ENCODE data around the gene LIPC. TPM values are rescaled to one million over a fixed set of nuclear protein-coding genes. Genes with fewer than 3 reads are reported as not detected.

LIPC gene
- total RNA-seq, 1 experiment from 2014 or later: not detected

DNA sequence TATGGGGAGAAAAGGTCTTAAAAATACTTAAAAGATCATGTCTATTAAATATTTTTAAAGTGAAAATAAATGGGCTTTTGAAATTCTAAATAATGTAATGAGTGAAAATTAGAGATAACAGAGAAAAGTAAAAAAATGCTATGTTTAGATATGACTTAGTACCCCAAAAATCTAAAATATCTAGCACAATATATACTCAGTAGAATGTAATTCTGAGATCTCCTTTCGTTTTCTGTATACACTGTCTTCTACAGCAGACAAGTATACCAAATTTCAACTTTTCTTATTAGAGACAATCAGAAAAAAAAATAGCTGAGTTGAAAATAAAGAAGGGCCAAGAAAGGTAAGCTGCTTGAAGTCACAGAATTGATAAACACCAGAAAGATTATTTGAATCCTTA is 176.9 kb downstream of the LIPC start:
- peaks cover 34% of the 10 kb centered on the region for H3K36me3 Mint-ChIP-seq (ENCODE audit: insufficient read depth, unreplicated experiment)

DNA sequence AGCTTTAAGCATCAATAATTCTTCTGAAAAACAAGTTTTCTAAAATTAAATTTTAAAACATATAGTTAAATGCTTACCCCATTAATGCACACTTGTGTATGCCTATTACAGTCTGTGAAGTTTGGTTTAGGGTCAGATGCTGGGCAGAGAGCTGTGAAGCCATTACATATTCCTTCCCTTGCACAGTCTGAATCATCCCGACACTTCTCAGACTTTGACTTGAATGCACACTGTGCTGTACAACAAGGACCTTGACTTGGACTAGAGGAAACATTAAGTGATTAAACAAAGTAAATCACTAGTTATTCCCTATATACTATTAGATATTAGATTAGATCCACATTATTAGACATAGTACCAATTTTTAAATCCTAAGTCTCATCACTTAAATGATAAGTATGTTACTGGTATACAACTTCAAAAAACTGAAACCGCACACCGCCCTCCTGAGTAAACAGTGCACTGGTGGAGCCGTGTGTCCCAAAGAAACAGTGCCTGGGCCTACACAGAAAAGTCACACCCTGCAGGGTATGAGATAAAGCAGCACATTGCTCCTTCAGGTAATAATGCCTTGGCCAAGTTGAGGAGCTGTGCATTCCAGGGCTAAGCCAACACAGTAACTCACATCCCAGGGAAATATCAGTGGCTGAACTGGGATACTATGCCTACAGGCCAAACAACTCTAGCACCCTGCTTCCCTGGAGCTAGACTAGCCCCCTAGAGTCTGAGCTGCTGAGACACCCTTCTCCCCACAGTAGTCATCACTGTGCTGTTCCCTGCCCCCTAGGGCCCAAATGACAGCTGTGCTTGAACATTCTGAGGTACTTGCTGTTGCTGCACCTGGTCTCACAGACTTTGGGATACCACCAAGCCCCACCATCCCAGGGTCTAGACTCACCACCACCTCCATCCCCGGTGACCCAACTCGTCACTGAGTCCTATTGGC is 180.2 kb downstream of the LIPC start:
- TF ChIP-seq, protein P1, sequence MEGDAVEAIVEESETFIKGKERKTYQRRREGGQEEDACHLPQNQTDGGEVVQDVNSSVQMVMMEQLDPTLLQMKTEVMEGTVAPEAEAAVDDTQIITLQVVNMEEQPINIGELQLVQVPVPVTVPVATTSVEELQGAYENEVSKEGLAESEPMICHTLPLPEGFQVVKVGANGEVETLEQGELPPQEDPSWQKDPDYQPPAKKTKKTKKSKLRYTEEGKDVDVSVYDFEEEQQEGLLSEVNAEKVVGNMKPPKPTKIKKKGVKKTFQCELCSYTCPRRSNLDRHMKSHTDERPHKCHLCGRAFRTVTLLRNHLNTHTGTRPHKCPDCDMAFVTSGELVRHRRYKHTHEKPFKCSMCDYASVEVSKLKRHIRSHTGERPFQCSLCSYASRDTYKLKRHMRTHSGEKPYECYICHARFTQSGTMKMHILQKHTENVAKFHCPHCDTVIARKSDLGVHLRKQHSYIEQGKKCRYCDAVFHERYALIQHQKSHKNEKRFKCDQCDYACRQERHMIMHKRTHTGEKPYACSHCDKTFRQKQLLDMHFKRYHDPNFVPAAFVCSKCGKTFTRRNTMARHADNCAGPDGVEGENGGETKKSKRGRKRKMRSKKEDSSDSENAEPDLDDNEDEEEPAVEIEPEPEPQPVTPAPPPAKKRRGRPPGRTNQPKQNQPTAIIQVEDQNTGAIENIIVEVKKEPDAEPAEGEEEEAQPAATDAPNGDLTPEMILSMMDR (IDR thresholded peaks at IDR 0.05; ENCODE audit: unreplicated experiment): no peak
- peaks cover 28% of the 10 kb centered on the region for H3K9me3 Mint-ChIP-seq (ENCODE audit: unreplicated experiment)
- H3K4me3 Mint-ChIP-seq (ENCODE audit: unreplicated experiment): no peak overlapping the region
- H3K4me1 Mint-ChIP-seq (ENCODE audit: insufficient read depth, unreplicated experiment): no peaks in the 10 kb centered on the region
- H3K27ac Mint-ChIP-seq (ENCODE audit: low read depth, unreplicated experiment): no peak overlapping the region
- ChIA-PET CTCF (interaction anchor here (0.8 to 1.0 kb wide), 2 partner anchors 11 to 421 kb away, joined by 3 to 4 read pairs; no protein-coding TSS in a partner anchor), POLR2A (interaction anchor here (0.6 kb wide), 1 partner anchor 174 kb away, joined by 3 read pairs; no protein-coding TSS in a partner anchor)
- H3K27me3 Mint-ChIP-seq (ENCODE audit: insufficient read depth, unreplicated experiment): no peaks in the 10 kb centered on the region
- BruUV-seq (replicated peaks): no TSS peak
- intact Hi-C loops (cut with micrococcal nuclease): no loop called here
- no peak for DNase-seq (ENCODE audit: unreplicated experiment)
- peaks cover 46% of the 10 kb centered on the region for H3K36me3 Mint-ChIP-seq (ENCODE audit: insufficient read depth, unreplicated experiment)

More for the DNA sequence above, 176.9 kb downstream of the LIPC start:
- ChIA-PET POLR2A (interaction anchor here (0.6 kb wide), 1 partner anchor 277 kb away, joined by 3 read pairs; no protein-coding TSS in a partner anchor), CTCF (no interaction called here)
- Mint-ChIP-seq H3K4me1 (ENCODE audit: insufficient read depth, unreplicated experiment) (no peaks in the 10 kb centered on the region), H3K27ac (ENCODE audit: low read depth, unreplicated experiment) (no peak overlapping the region), H3K27me3 (ENCODE audit: insufficient read depth, unreplicated experiment) (no peaks in the 10 kb centered on the region), H3K9me3 (ENCODE audit: unreplicated experiment) (peaks cover 6% of the 10 kb centered on the region), H3K4me3 (ENCODE audit: unreplicated experiment) (no peak overlapping the region)
- intact Hi-C loops (cut with micrococcal nuclease): no loop called here
- TF ChIP-seq, protein P1 (IDR thresholded peaks at IDR 0.05; ENCODE audit: unreplicated experiment): no peak
- BruUV-seq (replicated peaks): no TSS peak
- no peak for DNase-seq (ENCODE audit: unreplicated experiment)

DNA sequence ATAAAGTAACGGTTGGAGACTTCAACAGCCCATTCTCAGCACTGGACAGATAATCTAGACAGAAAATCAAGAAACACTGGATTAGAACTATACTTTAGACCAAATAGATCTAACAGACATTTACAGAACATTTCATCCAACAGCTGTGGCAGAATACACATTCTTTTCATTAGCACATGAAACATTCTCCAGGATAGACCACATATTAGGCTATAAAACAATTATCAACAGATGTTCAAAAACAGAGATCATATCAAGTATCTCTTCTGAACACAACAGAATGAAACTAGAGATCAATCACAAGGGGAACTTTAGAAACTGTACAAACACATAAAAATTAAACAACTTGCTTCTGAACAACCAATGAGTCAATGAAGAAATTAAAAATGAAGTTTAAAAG is 184.4 kb downstream of the LIPC start:
- Mint-ChIP-seq H3K27ac (ENCODE audit: low read depth, unreplicated experiment) (no peak overlapping the region), H3K36me3 (ENCODE audit: insufficient read depth, unreplicated experiment) (peaks cover 47% of the 10 kb centered on the region), H3K9me3 (ENCODE audit: unreplicated experiment) (peaks cover 43% of the 10 kb centered on the region), H3K4me3 (ENCODE audit: unreplicated experiment) (no peak overlapping the region), H3K27me3 (ENCODE audit: insufficient read depth, unreplicated experiment) (no peaks in the 10 kb centered on the region), H3K4me1 (ENCODE audit: insufficient read depth, unreplicated experiment) (no peaks in the 10 kb centered on the region)
- POLR2A ChIA-PET: no interaction called here
- CTCF ChIA-PET: no interaction called here
- TF ChIP-seq, protein P1 (IDR thresholded peaks at IDR 0.05; ENCODE audit: unreplicated experiment): no peak
- DNase-seq (ENCODE audit: unreplicated experiment): no peak
- no TSS peak for BruUV-seq (replicated peaks)
- intact Hi-C loops (cut with micrococcal nuclease): no loop called here

All from MCF 10A (cell line).